Measurements from ENCODE around the gene TNMD.

DNA sequence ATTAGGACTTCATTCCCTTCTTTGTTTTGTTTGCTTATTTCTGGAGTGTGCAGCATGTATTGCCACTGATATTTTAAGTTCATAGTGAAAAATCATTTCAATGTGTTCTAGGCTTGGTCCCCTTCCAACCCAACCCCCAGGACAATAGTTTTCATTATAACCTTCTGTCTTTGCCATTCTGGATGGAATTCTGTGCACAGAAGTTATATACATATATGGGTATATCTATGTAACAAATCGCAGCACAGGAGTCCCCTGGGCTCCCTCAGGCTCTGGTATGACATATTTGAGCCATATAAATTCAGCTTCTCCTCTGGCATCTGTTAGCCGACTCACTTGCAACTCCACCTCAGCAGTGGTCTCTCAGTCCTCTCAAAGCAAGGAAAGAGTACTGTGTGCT lies at the start of gene TNMD:
- TF ChIP-seq, protein P1, sequence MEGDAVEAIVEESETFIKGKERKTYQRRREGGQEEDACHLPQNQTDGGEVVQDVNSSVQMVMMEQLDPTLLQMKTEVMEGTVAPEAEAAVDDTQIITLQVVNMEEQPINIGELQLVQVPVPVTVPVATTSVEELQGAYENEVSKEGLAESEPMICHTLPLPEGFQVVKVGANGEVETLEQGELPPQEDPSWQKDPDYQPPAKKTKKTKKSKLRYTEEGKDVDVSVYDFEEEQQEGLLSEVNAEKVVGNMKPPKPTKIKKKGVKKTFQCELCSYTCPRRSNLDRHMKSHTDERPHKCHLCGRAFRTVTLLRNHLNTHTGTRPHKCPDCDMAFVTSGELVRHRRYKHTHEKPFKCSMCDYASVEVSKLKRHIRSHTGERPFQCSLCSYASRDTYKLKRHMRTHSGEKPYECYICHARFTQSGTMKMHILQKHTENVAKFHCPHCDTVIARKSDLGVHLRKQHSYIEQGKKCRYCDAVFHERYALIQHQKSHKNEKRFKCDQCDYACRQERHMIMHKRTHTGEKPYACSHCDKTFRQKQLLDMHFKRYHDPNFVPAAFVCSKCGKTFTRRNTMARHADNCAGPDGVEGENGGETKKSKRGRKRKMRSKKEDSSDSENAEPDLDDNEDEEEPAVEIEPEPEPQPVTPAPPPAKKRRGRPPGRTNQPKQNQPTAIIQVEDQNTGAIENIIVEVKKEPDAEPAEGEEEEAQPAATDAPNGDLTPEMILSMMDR (IDR thresholded peaks at IDR 0.05) = no peak
- TF ChIP-seq POLR2A (IDR thresholded peaks at IDR 0.05) = no peak
